Keratinocyte (primary cell): ENCODE results near the gene DTNBP1.

ENCODE experiments used
- CTCF ChIP-seq, 3 experiments: IDR thresholded peaks in 1 of 3; conservative IDR thresholded peaks in 1 of 3; optimal IDR thresholded peaks in 1 of 3; 2 replicates in 2 of 3; 3 replicates in 1 of 3; pipeline versions ENCODE3 to v1.5.1; 2011; ENCODE audit warnings: low read length in 3 of 3, mild to moderate bottlenecking in 3 of 3, moderate library complexity in 2 of 3, control low read depth in 1 of 3, inconsistent platforms in 1 of 3; ENCODE audit not compliant: insufficient read depth in 2 of 3; ENCODE audit errors: extremely low read depth in 1 of 3
- EZH2 ChIP-seq: IDR thresholded peaks from one replicate; pipeline ENCODE4 v1.6.1; 2012; ENCODE audit warnings: inconsistent platforms, mild to moderate bottlenecking, low read length, moderate library complexity

DNA sequence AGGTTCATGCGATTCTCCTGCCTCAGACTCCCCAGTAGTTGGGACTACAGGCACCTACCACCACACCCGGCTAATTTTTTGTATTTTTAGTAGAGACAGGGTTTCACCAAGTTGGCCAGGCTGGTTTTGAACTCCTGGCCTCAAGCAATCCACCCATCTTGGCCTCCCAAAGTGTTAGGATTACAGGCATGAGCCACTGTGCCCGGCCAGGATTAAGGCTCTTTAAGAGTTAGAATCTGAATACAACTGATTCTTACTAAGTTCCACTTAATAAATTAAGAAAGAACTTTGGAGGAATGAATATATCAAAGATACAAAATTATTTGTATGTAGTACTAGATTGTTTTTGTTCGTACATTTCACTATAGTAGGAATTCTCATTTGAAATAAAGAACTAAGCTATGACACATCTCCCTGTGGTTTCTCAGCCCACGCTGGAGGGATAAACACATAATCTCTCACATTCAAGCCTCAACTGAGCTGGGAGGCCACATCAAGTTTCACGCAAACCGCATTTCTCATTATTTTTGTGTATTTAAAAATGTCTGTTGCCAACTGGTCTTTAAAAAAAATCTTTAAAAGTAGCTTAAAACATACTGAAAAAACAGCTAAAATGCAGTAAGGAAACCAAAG, 34.2 kb downstream of the DTNBP1 start:
- TF ChIP-seq CTCF (optimal IDR thresholded peaks at IDR 0.05 in 1 of 3, IDR thresholded peaks at IDR 0.05 in 1 of 3, conservative IDR thresholded peaks at IDR 0.05 in 1 of 3; ENCODE audit: extremely low read depth in 1 of 3, insufficient read depth in 2 of 3, low read length in 3 of 3) (no peak), EZH2 (no peak)
